GM19193 (cell line): Measurements from ENCODE around the gene PARL.

Experiments
- POLR2A ChIP-seq: IDR thresholded peaks from 4 replicates; pipeline ENCODE4 v1.6.1; 2011; ENCODE audit not compliant: insufficient read depth, insufficient read length; ENCODE audit errors: extremely low read depth

PARL gene

DNA sequence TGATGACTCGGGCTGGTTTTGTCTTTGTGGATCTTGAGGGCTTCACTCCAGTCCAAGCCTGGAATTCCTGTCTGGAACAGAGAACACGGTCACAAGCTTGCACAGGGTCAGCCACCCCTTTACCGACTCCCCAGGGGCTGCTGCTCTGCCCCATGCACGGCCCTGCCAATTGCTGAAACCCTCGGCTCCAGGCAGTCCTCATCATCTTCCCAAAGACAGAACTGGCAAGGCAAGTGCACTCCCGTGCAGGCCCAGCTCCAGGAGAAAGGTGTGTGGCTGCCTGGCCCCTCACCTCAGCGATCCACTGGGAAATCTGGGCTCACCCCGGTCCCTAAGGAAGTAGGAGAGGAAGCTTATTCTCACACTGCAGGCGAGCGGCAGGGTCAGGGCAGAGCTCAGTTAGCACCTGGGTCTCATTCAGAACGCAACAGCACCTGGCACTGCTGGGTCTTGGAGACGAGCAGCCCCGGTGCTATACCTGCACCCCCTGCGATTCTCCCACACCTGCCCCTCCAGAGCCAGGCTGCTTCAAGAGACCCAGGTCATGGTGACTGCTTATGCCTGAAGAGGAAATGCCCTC lies 66.5 kb downstream of the PARL start:
- no peak for TF ChIP-seq POLR2A

DNA sequence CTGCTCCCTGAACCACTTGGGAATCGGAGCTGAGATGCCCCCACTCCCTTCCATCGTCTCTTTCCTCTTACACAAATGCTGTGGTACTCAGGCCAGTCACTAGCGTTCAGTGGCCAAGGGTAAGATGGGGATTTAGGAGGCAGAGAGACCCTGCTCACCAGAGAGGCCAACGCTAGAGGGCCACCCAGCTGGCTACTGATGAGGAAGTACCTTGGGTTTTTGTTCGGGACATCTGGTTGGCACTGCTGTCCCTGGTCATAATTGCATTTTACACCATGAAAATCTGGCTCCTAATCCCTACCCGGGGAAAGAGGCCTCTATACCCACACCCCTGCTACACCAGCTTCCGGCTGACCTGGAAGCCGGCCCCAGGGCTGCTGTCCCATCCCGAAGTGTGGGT lies 67.0 kb downstream of the PARL start:
- TF ChIP-seq POLR2A = no peak

- no peak for TF ChIP-seq POLR2A
Measured at GRCh38 chr3:183816681-183817510, 67.8 kb downstream of the PARL start.

DNA sequence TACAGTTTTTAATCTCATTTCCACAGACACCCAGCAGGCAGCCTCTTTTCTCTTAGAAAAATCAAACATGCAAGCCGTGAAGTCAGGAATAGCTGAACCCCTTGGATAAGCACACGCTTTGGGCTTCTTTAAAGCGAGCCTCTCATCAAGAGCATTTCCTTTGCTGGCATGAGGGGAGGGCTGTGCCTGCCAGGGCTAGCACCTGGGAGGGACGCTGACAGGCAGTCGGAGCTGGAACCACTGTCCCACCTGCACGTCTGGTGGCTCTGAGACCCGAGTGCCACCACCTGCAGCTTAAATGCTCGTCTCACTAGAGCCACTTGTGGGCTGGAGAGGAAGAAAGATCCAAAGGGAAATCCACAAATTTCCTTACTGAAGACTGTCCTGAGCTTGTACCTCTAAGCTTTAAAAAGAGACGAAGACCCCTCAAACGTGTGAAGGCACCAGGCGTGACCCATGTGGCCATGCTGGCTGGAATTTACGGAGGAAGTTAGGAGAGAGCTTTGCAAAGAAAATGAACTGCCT lies 68.7 kb downstream of the PARL start:
- no peak for TF ChIP-seq POLR2A

DNA sequence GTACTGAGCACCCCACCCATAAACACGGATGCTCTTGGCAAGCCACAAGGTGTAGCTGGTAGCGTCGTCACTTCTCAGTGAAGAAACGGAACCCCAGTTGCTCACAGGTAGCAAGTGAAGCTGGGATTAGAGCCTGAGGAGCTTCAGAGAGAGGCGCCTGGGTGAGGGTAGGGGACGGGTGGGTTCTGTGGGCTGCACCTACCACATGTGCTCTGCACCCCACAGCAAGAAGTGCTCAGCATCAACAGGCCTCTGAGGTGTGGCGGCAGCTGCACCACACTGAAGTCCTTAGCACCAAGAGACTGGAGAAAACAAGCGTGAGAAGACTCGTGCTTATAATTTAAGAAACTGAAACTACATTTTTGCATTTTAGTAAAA lies 69.1 kb downstream of the PARL start:
- no peak for TF ChIP-seq POLR2A

DNA sequence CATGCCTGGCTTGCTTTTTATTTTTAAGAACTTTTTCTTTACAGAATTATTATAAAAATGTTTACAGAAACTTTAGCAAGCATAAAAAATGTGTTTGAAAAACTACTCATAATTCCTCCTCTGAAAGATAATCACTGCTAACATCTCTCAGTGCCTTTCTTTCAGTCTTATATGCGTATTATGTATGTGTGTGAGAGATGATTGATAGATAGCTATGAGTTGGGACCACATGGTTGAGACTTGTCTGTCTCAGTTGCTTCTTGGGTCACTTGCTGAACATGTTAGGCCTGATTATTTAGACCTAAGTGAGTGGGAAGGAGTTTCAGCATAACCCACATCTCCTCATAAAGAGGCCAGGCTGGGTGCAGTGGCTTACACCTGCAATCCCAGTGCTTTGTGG lies 70.4 kb downstream of the PARL start:
- no peak for TF ChIP-seq POLR2A

DNA sequence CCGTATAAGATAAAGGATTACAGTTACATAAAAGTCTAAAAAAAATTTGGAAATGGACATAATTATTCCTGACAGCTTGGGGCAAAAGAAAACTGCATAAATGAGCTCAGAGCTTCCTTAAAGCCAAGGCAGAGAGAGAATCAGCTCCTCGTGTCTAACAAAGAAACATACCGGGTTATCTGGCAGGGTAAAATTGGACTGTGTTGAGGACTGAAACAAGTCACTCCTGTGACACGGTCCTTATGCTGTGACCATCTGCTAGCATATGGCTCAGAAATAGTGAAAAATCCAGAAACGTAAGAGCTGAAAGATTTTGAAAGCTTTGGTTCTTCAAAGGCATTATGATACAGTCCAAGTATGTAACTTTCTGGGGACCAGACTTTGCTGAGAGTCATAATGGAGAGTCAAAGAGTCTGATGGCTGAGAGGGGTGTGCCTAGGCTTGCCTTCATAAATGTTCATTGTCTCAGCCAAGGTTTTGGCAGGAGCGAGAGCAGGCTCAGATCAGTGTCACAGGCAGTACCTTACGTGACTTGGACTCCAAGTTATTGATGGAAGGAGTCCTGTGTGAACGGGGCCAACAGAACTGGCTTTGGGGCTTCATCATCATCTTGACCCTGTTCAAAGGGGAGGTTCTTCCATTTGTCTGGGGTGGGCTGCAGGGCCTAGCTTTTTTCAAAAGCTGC lies 71.8 kb downstream of the PARL start:
- TF ChIP-seq POLR2A = no peak

- TF ChIP-seq POLR2A = no peak
Measured at GRCh38 chr3:183811638-183812037, 73.0 kb downstream of the PARL start.

DNA sequence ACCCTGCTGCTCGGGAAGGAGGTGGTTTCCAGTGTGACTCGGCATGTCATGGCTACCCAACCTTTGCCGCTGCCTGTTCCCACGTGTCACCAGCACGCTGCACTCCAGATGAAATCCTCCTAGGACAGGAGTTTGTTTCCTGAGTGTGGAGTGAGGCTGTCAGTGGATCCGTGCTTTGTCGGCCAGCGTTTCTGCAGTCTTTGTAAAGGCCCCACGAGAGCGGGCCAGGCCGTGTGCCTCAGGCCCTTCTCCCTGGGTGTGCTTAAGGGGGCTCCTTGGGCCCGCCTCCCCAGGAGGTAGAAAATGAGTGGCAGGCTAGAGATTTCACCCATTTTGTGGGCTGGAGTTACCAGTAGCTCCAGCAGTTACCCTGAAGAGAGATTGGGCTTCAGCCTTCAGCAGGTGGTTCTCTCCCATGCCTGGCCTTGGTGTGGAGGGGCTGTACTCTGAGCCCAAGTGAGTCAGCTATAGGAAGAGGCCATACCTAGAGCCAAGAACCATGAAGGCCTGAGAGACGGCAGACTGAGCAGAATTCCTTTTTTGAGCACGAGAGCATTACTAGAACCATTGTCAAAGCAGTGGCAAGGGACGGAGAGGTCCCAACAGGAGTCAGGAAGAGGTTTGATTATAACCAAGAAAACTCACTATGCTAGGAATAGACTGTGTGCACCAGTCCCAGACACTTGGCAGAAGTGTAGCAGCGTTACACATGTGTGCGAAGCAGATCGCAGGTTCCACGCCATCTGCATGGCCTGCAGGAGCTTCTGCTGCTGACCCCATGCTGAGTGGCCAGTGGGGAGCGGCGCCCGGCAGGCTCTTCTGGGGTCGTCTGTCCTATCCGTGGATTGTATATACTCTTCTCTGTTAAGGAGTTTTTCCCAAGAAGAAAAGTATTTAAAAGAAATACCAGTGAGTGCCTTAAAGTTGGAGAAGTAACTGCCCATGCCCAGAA lies 73.8 kb downstream of the PARL start:
- no peak for TF ChIP-seq POLR2A

GRCh38 chr3:183809270-183809669 lies 75.4 kb downstream of the PARL start:
- TF ChIP-seq POLR2A = no peak

DNA sequence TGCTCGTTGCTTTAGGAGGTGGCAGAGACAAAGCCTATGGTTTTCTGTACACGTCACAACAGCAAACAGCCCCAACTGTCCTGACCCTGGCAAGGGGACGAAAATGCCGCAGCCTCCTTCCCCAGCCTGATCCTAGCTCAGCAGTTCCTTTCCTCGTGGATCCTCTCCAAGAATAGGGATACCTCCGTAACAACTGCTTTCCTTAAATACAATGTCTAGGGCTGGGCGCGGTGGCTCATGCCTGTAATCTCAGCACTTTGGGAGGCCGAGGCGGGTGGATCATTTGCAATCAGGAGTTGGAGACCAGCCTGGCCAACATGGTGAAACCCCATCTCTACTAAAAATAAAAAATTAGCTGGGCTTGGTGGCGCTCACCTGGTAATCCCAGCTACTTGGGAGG lies 76.3 kb downstream of the PARL start:
- no peak for TF ChIP-seq POLR2A

GRCh38 chr3:183807881-183808280 lies 76.8 kb downstream of the PARL start:
- no peak for TF ChIP-seq POLR2A

DNA sequence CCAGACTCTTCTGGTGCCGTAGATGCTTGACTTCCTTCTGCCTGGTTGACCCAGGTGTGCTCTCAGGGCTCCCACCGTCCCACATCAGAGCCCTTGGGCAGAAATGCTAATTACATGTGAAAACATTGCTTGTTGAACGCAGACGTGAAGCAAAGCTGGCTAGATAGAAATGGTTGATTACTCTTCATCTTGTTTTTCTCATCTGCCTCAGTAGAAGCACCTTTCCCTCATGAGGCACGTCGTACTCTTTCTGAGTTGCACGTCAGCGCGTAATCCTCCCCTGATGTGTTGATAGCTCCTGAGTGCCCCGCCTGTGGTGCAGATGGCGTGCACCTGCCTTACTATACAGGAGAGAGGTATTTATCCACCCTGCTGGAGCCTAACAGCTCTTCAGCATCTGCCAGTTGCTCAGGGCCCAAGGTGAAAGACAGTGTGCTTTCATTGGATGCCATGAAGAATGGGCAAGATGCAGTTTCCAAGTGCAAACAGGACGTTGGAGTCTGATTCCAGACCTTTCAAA lies 77.4 kb downstream of the PARL start:
- TF ChIP-seq POLR2A = no peak

GRCh38 chr3:183802989-183803388 lies 81.7 kb downstream of the PARL start:
- TF ChIP-seq POLR2A = no peak
